ENCODE measurements around the gene SLCO2B1. TPM values are rescaled to one million over a fixed set of nuclear protein-coding genes. Genes with fewer than 3 reads are reported as not detected.

Gene SLCO2B1
- total RNA-seq, 6 experiments from 2014 or later, result not detected

DNA sequence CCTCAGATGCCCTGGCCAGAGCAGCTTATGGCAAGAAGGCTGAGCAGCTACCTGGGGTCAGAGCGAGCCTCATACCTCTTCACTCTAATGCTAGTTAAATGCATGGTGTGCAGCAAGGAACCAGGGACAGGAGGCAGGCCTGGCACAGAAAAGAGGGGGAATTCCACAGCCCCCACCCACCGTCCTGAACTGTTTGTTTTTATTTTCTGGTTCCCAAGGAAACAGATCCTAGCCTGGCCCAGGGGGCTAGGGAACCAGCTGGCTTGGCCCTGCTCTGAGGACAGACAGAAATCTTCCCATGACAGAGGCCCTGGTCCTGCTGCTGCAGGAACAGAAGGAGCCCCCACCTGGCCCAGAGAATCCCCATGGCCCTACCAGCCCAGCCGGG, 40.4 kb downstream of the SLCO2B1 start:
- Mint-ChIP-seq H3K4me1 (ENCODE audit: low read depth) (no peaks in the 10 kb centered on the region), H3K36me3 (ENCODE audit: low read depth) (no peaks in the 10 kb centered on the region), H3K9me3 (no peaks in the 10 kb centered on the region), H3K27ac (no peak overlapping the region), H3K4me3 (no peak overlapping the region), H3K27me3 (ENCODE audit: insufficient read depth) (peaks cover 55% of the 10 kb centered on the region)
- TF ChIP-seq, protein P1, sequence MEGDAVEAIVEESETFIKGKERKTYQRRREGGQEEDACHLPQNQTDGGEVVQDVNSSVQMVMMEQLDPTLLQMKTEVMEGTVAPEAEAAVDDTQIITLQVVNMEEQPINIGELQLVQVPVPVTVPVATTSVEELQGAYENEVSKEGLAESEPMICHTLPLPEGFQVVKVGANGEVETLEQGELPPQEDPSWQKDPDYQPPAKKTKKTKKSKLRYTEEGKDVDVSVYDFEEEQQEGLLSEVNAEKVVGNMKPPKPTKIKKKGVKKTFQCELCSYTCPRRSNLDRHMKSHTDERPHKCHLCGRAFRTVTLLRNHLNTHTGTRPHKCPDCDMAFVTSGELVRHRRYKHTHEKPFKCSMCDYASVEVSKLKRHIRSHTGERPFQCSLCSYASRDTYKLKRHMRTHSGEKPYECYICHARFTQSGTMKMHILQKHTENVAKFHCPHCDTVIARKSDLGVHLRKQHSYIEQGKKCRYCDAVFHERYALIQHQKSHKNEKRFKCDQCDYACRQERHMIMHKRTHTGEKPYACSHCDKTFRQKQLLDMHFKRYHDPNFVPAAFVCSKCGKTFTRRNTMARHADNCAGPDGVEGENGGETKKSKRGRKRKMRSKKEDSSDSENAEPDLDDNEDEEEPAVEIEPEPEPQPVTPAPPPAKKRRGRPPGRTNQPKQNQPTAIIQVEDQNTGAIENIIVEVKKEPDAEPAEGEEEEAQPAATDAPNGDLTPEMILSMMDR (IDR thresholded peaks at IDR 0.05), result no peak
- no peak for DNase-seq

DNA sequence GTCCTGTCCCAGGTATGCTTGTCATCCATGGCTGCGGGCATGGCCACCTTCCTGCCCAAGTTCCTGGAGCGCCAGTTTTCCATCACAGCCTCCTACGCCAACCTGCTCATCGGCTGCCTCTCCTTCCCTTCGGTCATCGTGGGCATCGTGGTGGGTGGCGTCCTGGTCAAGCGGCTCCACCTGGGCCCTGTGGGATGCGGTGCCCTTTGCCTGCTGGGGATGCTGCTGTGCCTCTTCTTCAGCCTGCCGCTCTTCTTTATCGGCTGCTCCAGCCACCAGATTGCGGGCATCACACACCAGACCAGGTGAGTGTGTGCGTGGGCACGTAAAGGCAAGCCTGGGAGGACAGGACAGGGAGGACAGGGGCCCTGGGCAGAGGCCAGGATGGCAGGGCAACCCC, 42.4 kb downstream of the SLCO2B1 start:
- peaks cover 59% of the 10 kb centered on the region for H3K27me3 Mint-ChIP-seq (ENCODE audit: insufficient read depth)
- no peaks in the 10 kb centered on the region for H3K36me3 Mint-ChIP-seq (ENCODE audit: low read depth)
- no peaks in the 10 kb centered on the region for H3K9me3 Mint-ChIP-seq
- H3K4me1 Mint-ChIP-seq (ENCODE audit: low read depth), result no peaks in the 10 kb centered on the region
- TF ChIP-seq, protein P1 (IDR thresholded peaks at IDR 0.05), result no peak
- H3K4me3 Mint-ChIP-seq, result no peak overlapping the region
- H3K27ac Mint-ChIP-seq, result no peak overlapping the region
- DNase-seq, result no peak

DNA sequence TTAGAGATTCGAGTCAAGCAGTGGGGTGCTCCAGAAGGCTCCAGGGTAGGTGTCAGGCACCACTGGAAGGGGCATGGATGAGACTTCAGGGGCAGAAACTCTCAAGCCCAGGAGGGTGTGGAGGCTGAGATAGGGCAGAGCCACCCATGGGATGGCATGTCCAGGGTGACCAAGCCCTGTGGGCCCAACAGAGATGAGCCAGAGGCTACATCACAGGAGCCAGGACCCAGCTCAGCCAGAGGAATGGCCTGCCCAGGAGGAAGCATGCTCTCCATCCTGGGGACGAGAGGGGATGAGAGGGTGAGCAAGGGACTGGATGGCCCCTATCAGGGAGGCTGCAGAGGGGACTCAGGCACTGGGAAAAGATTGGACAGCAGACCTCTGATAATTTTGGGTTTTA, 42.8 kb downstream of the SLCO2B1 start:
- DNase-seq, result no peak
- H3K36me3 Mint-ChIP-seq (ENCODE audit: low read depth), result no peaks in the 10 kb centered on the region
- TF ChIP-seq, protein P1 (IDR thresholded peaks at IDR 0.05), result no peak
- H3K27me3 Mint-ChIP-seq (ENCODE audit: insufficient read depth), result peaks cover 58% of the 10 kb centered on the region
- H3K27ac Mint-ChIP-seq, result no peak overlapping the region
- H3K4me1 Mint-ChIP-seq (ENCODE audit: low read depth), result no peaks in the 10 kb centered on the region
- H3K4me3 Mint-ChIP-seq, result no peak overlapping the region
- no peaks in the 10 kb centered on the region for H3K9me3 Mint-ChIP-seq

DNA sequence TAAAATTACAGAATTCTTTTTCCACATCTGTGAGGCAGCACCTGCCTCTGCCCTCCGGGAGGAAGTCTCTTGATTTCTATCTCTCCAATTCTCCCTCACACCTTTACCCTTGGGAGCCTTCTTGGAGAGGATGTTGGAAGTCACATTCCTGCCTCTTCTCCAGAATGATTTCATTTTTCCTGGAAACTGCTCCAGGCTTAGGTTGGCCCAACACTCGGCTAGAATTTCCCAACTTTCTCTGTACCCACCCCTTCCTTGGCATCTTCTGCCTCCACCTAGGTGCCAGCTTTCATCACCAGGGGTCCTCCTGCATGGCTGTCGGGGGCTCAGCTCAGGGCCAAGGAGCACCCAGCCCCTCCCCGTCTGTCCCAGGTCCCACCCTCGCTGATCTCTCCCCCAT, 43.2 kb downstream of the SLCO2B1 start:
- no peaks in the 10 kb centered on the region for H3K9me3 Mint-ChIP-seq
- DNase-seq, result no peak
- TF ChIP-seq, protein P1 (IDR thresholded peaks at IDR 0.05), result no peak
- no peak overlapping the region for H3K4me3 Mint-ChIP-seq
- no peaks in the 10 kb centered on the region for H3K4me1 Mint-ChIP-seq (ENCODE audit: low read depth)
- H3K27ac Mint-ChIP-seq, result no peak overlapping the region
- H3K27me3 Mint-ChIP-seq (ENCODE audit: insufficient read depth), result peaks cover 60% of the 10 kb centered on the region
- no peaks in the 10 kb centered on the region for H3K36me3 Mint-ChIP-seq (ENCODE audit: low read depth)

DNA sequence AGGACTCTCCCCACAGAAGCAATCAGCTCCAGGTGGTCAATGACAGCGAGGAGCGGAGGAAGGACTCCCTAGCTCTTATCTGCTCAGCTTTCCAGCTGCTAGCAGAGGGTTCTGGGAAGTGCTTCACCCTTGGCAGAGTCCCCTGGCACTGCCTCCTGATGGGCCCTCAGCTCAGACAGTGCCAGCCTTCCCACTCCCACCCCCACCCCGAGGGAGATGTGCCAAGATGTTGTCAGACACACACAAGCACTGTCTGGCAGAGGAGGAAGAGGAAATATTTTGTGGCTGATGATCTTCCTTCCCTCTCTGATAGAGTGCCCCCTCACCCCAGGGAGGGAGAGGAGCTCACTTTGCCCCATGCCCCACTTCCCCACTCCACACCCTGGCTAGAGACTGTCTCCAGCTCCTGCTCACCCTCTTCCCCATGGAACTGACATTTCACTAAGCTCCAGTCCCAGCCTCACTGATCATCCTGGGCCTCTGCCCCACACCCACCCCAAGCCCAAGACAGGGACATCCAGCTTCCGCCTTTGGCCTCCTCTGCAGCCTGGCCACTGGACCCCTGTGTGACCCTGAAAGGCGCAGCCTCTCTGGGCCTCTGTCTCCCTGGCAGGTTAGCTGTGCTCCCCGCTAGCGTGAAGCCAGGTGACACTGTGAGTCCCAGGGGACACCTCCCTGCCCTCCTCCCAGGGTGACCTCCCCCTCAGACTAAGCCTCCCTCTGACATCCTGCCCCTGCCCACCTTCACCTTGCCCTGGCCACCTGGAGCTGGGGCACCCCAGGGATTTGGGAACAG, 44.5 kb downstream of the SLCO2B1 start:
- H3K9me3 Mint-ChIP-seq, result no peaks in the 10 kb centered on the region
- no peak overlapping the region for H3K27ac Mint-ChIP-seq
- DNase-seq, result no peak
- peaks cover 59% of the 10 kb centered on the region for H3K27me3 Mint-ChIP-seq (ENCODE audit: insufficient read depth)
- TF ChIP-seq, protein P1 (IDR thresholded peaks at IDR 0.05), result no peak
- no peaks in the 10 kb centered on the region for H3K36me3 Mint-ChIP-seq (ENCODE audit: low read depth)
- no peak overlapping the region for H3K4me3 Mint-ChIP-seq
- H3K4me1 Mint-ChIP-seq (ENCODE audit: low read depth), result no peaks in the 10 kb centered on the region
